ENCODE data around the gene FMN2. TPM values are rescaled to one million over a fixed set of nuclear protein-coding genes. Genes with fewer than 3 reads are reported as not detected.
"Not testable (repeated sequence)": the region's sequence is repeated elsewhere in the genome, so short reads cannot be mapped to it uniquely, and the experiment has no call there.

FMN2 gene
- total RNA-seq, 1 donor from 2014 or later: 60.7 TPM

DNA sequence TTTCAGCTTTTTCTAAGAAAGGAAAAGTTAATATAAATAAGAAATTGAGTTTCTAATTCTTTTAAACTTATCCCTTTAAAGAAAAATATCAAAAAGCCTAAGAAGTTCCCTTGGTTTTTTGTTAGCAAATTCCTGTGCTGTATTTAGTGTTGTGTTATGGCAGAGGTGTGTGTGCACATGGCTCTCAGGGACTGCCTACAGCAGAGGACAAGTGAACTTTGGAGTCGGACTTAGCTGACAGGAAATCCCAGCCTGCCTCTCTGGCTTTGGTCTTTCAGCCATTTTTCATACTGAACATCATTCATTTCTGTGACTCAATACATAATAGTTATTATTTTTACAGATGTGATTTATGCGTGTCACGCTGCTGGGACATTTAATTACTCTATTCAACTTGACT lies 149.6 kb downstream of the FMN2 start:
- no peak for FAIRE-seq

DNA sequence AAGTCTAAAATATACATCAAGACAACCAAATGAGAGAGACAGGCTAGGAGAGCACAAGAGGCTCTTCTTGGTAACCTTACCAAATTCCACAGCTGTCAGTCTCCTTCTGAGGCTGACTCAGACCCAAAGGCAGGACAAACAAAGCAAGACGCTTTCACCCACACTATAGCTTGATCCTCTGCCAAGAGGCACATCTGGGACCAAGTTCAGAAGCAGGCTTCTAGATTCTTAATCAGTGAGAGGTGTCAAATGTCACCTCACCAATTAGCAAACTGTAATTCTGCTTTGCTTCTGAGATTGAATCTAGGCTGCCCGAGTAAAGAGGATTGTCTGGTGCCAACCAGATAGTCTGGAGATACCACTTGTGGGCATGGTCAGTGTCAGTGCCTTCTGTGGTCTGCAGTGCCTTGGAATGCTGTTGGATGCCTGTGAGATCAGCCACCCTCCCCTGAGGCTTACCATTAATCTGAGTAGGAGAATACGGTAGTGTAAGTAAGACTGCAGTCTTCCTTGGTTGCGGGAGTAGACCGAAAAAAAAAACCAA lies 151.0 kb downstream of the FMN2 start:
- DNase-seq (ENCODE audit: low spot score in 2 of 2) (no peak), FAIRE-seq (no peak)

More for the DNA sequence above, 149.6 kb downstream of the FMN2 start:
- DNase-seq (ENCODE audit: low spot score in 2 of 2): no peak

DNA sequence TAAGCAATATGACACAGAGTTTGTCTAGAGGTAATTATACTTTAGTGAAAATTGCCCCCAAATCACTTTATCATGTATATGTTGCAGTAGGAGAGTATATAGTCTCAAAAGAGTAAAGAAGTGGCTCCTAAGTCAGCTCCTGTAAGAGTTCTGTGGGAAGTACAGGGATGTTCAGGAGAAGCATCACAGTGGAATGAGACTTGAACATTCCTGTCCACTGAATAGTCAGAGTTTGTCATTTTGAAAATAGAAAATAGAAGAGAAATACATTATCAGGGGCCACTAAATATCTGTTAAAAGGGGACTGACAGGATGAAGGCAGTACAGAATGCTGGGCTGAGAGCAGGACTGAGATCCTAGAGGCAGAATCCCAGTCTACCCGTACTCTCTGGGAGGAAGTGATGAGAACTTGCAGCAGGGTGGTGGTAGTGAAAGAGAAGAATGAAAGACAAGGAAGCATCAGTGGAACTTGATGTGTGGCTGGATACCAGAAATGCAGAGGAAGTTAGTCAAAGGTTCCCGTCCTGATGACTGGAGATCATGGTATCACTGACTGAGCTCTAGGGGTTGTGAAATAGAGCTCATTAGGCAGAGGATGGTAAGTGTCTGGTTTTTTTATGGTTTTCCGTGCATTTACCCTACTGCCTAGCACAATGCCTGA lies 153.4 kb downstream of the FMN2 start:
- FAIRE-seq: no peak
- no peak for DNase-seq (ENCODE audit: low spot score in 2 of 2)

DNA sequence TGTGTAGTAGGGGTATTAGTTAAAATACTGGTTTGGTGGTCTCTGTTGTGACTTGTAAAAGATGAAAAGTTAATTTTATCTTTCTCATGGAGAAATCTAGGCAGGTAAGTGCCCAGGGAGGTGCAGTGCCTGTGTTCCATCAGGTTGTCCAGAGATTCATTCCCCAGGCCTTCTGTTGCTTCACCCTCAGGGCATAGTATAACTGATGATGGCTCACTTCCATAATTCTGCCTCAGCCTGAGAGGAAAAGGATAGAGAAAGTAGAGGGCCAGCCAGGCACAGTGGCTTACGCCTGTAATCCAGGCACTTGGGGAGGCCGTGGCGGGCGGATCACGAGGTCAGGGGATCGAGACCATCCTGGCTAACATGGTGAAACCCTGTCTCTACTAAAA lies 153.9 kb downstream of the FMN2 start:
- FAIRE-seq (no peak), DNase-seq (ENCODE audit: low spot score in 2 of 2) (no peak)

DNA sequence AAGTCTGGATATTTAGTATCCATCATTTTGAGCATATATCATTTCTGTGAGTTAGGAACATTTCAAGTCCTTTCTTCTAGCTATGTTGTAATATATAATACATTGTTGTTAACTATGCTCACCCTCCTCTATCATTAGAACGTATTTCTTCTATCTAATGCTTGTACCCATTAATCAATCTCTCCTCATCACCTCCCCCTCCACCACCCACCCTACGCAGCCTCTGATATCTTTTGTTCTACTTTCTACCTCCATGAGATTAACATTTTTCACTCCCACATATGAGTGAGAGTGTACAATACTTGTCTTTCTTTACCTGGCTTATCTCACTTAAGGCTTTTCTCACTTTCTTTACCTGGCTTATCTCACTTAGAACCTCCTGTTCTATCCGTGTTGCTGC lies 156.2 kb downstream of the FMN2 start:
- DNase-seq (ENCODE audit: low spot score in 2 of 2) (no peak), FAIRE-seq (no peak)

DNA sequence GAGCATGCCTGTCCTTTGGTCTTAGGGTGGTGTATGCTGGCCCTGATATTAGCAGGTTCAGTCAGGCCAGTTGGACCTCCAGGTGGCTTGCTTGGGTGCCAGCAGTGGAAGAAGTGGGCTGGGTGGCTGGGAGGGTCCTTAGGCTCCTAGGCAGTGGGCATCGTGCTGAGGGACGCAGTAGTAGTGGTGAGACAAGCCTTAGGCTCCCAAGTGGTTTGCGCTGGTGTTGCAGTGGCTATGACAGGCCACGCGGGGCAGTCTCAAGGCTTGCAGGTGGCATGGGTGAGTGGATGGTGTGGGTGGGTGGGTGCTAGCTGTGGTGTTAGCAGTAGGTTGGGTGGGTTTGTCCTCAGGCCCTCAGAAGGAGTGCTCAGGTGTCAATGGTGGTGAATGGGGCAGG lies 162.3 kb downstream of the FMN2 start:
- FAIRE-seq (no peak), DNase-seq (ENCODE audit: low spot score in 2 of 2) (no peak)

DNA sequence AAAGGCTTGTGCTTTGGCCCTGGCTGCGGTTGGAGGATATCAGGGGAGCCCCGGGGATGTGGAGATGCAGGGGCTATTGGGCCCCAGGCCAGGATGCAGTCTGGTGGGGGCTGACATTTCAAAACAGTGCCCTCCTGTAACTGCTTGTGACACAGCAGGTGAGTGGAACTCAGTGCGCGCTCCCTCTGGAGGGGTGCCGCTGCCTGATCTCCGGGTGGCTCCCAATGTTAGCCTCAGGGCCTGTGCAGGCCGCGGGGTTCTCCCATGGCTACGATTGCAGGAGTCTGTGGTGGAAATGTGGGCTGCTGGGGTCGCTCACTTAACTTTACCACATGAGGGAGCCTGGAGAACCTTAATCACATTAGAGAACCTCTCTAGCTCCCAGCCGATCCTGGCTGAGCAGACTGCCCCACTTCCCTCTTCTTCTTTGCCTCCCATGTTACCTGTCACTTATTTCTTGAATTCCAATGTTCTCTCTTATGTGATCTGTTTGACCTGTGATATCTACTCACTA lies 163.2 kb downstream of the FMN2 start:
- FAIRE-seq (no peak), DNase-seq (ENCODE audit: low spot score in 2 of 2) (no peak)

DNA sequence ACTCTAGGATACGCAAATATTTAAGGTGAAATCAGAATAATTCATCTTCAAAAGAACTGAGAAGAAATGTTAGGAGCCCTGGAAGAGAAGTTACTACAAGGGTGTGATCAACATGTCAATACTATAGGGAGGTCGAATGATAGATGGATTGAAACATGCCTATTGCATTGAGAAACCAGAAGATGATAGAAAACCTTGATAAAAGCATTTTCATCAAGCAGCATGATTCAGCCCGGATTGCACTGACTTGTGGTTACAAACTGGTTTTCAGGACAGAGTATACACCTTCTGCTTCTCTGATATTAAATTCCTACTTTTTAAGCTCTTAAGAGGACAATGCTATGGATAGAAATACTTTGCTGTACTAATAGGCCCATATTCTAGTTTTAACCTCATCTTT lies 164.2 kb downstream of the FMN2 start:
- FAIRE-seq (no peak), DNase-seq (ENCODE audit: low spot score in 2 of 2) (no peak)

DNA sequence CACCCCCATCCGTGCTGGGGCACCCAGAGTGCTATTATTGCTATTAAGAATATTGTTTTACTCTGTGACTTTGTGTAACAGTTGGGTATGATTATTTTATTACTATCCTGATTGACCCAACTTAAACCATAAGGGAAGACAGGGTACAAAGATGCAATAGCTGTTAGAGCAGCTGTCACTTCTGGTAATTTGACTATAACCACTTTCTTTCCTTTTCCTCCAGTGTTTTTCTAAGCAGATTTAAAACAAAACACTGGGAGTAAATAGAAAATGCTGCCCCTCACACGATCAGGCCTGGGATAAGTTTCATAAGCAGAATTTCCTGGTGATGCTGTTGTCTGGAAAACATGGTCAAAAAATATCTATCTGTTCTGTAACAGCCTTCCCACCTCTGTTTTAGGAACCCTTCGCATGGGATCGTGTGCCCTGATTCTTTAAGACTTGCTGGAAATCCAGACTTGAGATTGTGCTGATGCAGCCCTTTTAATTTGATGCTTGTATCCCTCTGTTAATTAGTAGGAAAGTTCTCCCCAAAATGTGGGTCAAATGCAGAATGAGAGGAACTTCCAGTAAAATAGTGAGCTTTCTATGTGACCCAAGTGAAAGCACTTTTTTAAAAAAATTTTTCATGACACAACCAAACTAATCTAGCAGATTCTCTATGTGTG lies 165.3 kb downstream of the FMN2 start:
- DNase-seq (ENCODE audit: low spot score in 2 of 2): no peak
- FAIRE-seq: no peak

DNA sequence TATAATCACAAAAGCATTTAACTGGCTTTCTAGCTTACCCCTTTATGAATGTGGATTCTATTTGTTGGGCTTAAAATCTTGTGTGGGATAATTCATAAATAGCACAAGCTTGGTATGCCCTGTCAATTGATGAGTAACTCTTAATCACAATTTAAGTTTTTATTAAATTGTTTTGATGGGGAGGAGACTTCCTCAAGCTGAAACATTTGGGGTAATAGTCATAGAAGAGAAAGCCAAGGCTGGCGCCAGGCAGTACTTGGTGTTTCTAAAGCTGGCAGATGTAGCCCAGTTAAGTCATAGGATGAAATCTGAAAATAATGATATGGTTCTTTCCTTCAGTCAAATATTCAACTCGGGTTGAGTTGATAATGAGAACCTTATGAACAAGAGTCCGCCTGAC lies 167.2 kb downstream of the FMN2 start:
- no peak for FAIRE-seq

DNA sequence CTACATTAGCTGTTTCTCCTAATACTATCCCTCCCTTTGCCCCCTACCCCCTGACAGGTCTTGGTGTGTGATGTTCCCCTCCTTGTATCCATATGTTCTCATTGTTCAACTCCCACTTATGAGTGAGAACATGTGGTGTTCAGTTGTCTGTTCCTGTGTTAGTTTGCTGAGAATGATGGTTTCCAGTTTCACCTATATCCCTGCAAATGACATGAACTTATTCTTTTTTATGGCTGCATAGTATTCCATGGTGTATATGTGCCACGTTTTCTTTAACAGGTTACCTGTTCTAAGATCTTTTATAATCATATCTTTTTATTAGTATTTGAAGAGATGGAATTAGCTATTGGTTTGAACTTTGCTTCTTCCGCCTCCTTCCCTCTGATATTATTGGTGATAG lies 172.8 kb downstream of the FMN2 start:
- DNase-seq (ENCODE audit: low spot score in 2 of 2); FAIRE-seq: not testable (repeated sequence)

More for the DNA sequence above, 167.2 kb downstream of the FMN2 start:
- no peak for DNase-seq (ENCODE audit: low spot score in 2 of 2)

DNA sequence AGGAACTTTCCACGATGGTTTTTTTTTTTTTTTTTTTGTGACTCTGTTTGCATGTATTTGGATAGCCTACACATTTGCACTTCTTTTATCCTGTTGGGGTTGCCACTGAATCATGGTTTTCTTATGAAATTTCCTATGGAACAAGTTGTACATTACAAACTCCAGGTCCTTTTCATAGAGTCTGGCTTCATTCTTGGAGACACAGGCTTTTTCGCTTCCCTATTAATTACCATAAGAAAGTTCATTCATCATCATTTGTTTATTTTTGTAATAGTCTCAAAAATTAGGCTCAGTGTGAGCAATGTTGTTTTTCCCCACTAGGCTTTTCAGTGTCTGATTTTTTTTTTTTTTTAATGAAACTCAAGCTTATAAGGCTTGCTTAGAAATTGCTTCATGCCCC lies 179.4 kb downstream of the FMN2 start:
- DNase-seq (ENCODE audit: low spot score in 2 of 2): no peak
- no peak for FAIRE-seq

DNA sequence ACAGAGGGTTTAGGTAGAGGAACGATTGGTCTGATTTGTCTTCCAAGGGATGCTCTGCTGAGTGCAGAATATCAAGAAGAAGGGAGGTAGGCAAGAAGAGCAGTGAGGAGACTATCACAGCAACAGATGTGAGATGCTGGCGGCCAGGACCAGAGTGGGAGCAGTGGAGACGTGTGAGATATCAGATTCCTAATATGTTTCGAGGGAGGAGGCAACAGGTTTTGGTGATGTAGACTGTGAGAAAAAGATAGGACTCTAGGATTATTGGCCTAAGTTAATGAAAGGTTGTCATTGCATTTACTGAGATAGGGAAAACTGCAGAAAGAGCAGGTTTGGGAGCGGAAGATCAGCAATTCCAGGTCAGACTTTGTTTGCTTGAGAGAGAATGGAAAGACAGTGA lies 182.9 kb downstream of the FMN2 start:
- FAIRE-seq: no peak
- no peak for DNase-seq (ENCODE audit: low spot score in 2 of 2)

DNA sequence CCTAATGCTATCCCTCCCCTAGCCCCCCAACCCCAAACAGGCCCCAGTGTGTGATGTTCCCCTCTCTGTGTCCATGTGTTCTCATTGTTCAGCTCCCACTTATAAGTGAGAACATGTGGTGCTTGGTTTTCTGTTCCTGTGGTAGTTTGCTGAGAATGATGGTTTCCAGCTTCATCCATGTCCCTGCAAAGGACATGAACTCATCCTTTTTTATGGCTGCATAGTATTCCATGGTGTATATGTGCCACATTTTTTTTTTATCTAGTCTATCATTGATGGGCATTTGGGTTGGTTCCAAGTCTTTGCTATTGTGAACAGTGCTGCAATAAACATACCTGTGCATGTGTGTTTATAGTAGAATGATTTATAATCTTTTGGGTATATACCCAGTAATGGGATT lies 183.5 kb downstream of the FMN2 start:
- not testable (repeated sequence) for DNase-seq (ENCODE audit: low spot score in 2 of 2); FAIRE-seq

DNA sequence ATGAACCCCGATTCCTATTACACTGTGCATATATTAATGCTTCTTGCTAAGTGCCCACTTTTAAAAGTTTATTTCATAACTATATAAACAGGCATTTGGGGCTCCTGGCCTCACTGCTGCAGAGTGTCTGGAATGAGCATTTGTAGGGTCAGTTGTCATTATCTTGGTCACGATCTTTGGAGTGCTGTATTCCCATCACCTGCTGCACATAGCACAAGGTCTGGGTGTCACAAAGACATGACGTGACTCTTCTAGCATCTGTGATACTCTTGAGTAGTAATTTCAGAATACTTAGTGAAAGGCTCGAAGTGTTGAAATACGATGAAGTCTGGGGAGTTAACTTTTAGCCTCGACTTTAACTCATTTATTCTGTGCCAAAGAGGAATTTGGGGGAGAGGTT lies 186.4 kb downstream of the FMN2 start:
- no peak for DNase-seq (ENCODE audit: low spot score in 2 of 2)
- FAIRE-seq: no peak

DNA sequence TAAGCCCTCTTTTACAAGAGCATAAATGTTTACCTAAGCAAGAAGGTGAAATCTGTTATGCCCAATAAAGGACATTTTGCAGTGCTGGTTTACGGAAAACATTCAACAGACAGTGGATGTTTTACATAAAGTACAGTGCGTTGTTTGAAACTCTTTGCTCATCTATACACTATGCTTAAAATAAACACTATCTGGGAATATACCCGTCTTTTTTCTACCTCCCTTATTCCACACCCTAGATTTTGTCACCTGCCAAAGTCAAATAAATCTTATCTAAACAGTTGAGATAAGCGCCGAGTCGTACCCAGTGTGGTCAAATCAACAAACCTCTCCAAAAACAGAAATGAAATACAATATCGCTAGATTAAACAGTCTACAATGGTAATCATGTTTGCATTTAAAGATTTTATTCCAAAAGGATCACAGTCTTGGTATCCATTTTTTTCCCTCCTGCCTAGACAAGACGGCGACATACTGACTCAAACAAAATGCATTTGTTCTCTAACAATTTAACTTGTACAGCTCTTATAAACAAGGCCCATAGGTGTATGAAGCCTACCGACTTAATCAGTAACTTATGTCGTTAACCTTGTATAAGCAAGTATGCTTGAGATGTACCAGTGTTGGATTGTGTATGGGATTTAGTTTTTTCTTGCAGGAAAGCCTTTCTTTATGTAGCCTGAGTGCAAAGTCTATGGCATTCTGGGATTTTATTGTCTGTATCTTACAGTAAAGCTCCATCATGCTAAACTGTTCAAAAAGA lies 189.1 kb downstream of the FMN2 start:
- FAIRE-seq (no peak), DNase-seq (ENCODE audit: low spot score in 2 of 2) (no peak)

DNA sequence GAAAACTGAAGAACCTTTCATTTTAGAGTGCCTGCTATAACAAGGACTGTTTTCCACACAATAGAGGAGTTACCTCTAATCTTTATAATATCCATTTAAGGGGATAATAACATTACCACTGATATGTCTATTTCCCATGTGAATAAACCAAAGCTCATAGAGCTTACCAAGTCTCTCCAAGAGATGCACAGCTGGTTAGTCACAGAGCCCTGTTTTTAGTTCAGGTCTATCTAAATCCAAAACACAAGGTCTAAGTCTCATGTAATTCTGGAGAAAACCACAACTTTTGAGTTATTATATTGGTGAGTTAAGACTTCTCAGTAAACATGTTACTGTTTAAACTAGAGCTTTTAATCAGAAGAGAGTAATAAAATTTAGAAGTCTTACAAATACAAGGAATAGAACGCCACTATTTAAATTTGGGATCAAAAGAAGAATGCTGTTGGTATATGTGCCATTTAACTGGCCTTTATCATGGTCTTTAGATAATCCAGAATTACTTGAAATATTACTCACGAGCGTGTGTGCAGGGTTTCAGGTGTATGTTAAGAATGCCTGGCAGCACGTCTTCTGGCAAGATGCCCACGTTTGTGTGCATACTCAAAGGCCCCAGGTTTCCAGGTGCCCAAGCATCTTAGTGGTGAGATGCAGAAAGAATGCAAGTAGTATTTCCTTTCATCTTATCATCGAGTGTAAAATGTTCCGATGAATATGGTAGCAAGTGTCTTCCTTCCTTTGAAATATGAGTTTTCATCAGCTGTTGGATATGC lies 190.6 kb downstream of the FMN2 start:
- FAIRE-seq (no peak), DNase-seq (ENCODE audit: low spot score in 2 of 2) (no peak)

DNA sequence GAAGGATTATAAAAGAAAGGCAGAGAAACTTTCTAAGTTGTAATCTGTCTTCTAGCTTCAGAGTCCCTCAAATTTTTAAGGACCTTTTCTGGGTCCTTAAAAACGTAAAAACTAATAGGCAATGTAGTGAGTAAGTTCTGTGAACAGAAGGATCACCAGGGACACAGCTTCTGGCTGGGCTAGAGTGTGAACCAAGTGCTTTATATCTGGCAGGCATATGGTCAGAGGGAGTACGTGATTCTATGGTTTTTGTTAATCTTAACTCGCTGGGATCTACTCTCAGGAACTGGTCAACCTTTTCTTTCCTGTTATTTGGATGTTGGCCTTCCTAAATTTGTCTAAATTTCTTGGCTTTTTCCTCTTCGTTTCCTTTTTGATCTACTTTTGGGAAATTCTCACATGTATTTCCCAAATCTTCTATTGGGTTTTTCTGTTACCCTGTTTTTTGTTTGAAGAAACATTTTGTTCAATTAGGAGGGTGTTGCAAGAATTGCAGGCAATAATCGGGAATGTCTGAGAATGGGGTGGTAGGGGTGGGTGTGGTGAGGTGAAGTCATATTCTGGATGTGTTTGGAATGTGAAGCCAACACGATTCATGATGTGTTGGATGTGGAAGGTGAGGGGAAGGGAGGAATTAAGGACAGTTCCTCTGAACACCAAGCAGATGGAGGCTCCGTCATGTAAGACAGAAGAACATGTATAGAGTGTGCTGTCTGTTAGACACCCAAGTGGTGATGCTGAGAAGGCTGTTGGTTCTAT lies 193.2 kb downstream of the FMN2 start:
- FAIRE-seq (no peak), DNase-seq (ENCODE audit: low spot score in 2 of 2) (no peak)

DNA sequence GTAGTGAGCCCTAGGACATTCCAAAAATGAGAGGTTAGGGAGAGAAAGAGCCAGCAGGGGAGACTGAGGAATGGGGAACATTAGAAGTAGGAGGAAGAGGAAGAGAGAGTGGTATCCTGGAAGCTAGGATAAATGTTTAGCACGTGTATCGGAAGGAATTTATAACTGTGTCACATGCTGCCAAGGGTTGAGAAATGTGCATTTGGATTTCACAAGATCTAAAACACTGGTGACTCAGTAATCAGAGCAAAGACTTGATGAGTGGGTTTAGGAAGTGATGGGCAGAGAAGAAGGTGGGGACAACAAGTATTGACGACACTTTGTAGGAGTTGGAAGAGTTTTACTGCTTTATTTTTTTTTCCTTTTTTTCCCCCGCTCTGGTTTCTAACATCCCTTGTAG lies 193.9 kb downstream of the FMN2 start:
- DNase-seq (ENCODE audit: low spot score in 2 of 2) (no peak), FAIRE-seq (no peak)

DNA sequence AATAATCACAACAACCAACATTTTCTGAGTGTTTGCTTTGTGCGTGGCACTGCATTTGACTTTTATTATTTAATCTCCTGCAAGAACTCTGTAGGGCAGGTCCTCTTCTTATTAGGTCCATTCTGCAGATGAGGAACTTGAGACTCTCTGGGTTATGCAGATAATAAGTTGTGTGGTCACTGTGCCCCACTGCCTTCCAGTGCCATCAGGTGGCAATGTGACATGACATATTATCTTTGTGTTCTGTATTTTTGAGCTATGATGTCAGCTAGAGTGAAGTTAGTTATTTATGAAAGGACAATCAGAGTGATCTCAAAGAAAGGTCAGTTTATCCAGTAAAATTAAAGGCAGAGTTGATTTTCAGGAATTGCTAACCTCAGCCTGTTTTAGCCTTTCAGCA lies 196.0 kb downstream of the FMN2 start:
- DNase-seq (ENCODE audit: low spot score in 2 of 2) (no peak), FAIRE-seq (no peak)

Data from frontal cortex (tissue), 4 donors.